H1 (cell line): ENCODE data around the gene TGFB1. TPM values are rescaled to one million over a fixed set of nuclear protein-coding genes. Genes with fewer than 3 reads are reported as not detected.

Source experiments
- ASH2L ChIP-seq: fragments of 200-600, 300-600 bp; sonication (generic); IDR thresholded peaks from one replicate; pipeline ENCODE4 v1.7.1; 2017; ENCODE audit warnings: low read length
- CHD2 ChIP-seq: IDR thresholded peaks from 2 replicates; pipeline ENCODE4 v1.6.1; 2012; ENCODE audit warnings: low read length, improper control_type of control experiment
- CREB1 ChIP-seq: IDR thresholded peaks from 2 replicates; pipeline ENCODE4 v1.6.1; 2012; ENCODE audit warnings: inconsistent platforms
- FOSL1 ChIP-seq: IDR thresholded peaks from 2 replicates; pipeline ENCODE4 v1.6.1; 2011; ENCODE audit warnings: mild to moderate bottlenecking, low read depth, low read length, moderate library complexity; ENCODE audit not compliant: insufficient read depth
- GABPA ChIP-seq: IDR thresholded peaks from 2 replicates; pipeline ENCODE4 v1.6.1; 2011; ENCODE audit warnings: mild to moderate bottlenecking, low read length, moderate library complexity, borderline replicate concordance; ENCODE audit not compliant: insufficient read depth
- GTF2F1 ChIP-seq: IDR thresholded peaks from 2 replicates; pipeline ENCODE4 v1.6.1; 2012; ENCODE audit warnings: low read depth, low read length, improper control_type of control experiment, borderline replicate concordance
- KDM1A ChIP-seq: fragments of 200-600, 300-600 bp; sonication (generic); IDR thresholded peaks from 2 replicates; pipeline ENCODE4 v1.7.1; 2016; ENCODE audit warnings: mild to moderate bottlenecking, low read length, borderline replicate concordance
- KDM5A ChIP-seq: fragments of 200-600 bp; IDR thresholded peaks from 2 replicates; pipeline ENCODE4 v1.7.1; 2012; ENCODE audit warnings: mild to moderate bottlenecking, low read length, inconsistent platforms, mixed read lengths
- NANOG ChIP-seq: IDR thresholded peaks from 2 replicates; pipeline ENCODE4 v1.6.1; 2011; ENCODE audit warnings: low read length, low read depth, mild to moderate bottlenecking, inconsistent platforms; ENCODE audit not compliant: insufficient read depth, poor library complexity, severe bottlenecking
- POLR2A ChIP-seq, 2 experiments: IDR thresholded peaks; 1 replicate in 1 of 2; 2 replicates in 1 of 2; pipeline ENCODE4 v1.6.1; 2011; ENCODE audit warnings: low read depth in 2 of 2, low read length in 2 of 2, mild to moderate bottlenecking in 2 of 2; ENCODE audit errors: control extremely low read depth in 1 of 2
- RAD21 ChIP-seq, 2 experiments: IDR thresholded peaks in 1 of 2; conservative IDR thresholded peaks in 1 of 2; 2 replicates each; pipeline ENCODE4 v1.6.1; 2011; ENCODE audit warnings: low read depth in 2 of 2, low read length in 2 of 2, improper control_type of control experiment in 1 of 2, inconsistent platforms in 1 of 2, mild to moderate bottlenecking in 1 of 2, moderate library complexity in 1 of 2
- RBBP5 ChIP-seq: IDR thresholded peaks from 2 replicates; pipeline ENCODE4 v1.7.1; 2012; ENCODE audit warnings: low read depth, mild to moderate bottlenecking, inconsistent platforms, low read length, moderate library complexity, borderline replicate concordance
- SAP30 ChIP-seq: fragments of 300-600 bp; sonication (generic); IDR thresholded peaks from 2 replicates; pipeline ENCODE4 v1.7.1; 2012; ENCODE audit warnings: low read length, moderate library complexity, mild to moderate bottlenecking, inconsistent platforms; ENCODE audit not compliant: insufficient read depth, insufficient replicate concordance
- SIRT6 ChIP-seq: IDR thresholded peaks from one replicate; pipeline ENCODE4 v1.7.1; 2012; ENCODE audit warnings: low read length, inconsistent platforms
- SP1 ChIP-seq: IDR thresholded peaks from 2 replicates; pipeline ENCODE4 v1.6.1; 2011; ENCODE audit warnings: low read depth, low read length
- YY1 ChIP-seq: IDR thresholded peaks from 2 replicates; pipeline ENCODE4 v1.6.1; 2011; ENCODE audit warnings: low read depth, mild to moderate bottlenecking, low read length
- polyA plus RNA-seq, 7 experiments: library from polyadenylated mRNA; depleted of rRNA in 3 of 7; stranded (reverse) in 5 of 7; unstranded in 2 of 7; fragments of >200 nt in 5 of 7; fragments of 200-250 nt in 2 of 7; gene quantifications; 1 replicate in 5 of 7; 2 replicates in 1 of 7; 4 replicates in 1 of 7; pipeline versions ENCODE4 v1.2.1 to v1.2.3, GENCODE V29; 2011 to 2013; ENCODE audit warnings: missing spikeins in 2 of 7, mixed read lengths in 2 of 7
- total RNA-seq: library from RNA; stranded (reverse); fragmentation: NEBNext Ultra II Directional; extraction: Animal tissue kit (Norgen Biotek cat#: 25700); gene quantifications from 2 replicates; pipeline ENCODE4 v1.2.1, GENCODE V29; 2021
- TF ChIP-seq, protein P1 (sequence below): IDR thresholded peaks from 2 replicates; pipeline ENCODE4 v1.6.1; 2011; ENCODE audit warnings: low read depth, mild to moderate bottlenecking, low read length; ENCODE audit not compliant: insufficient read depth
- TF ChIP-seq, protein P2 (sequence below), 3 experiments: IDR thresholded peaks; 1 replicate in 2 of 3; 2 replicates in 1 of 3; pipeline versions ENCODE4 v1.5.1 to v1.6.1; 2011; ENCODE audit warnings: low read length in 3 of 3, mild to moderate bottlenecking in 3 of 3, inconsistent platforms in 2 of 3, low read depth in 1 of 3, moderate library complexity in 1 of 3; ENCODE audit not compliant: insufficient read depth in 1 of 3; ENCODE audit errors: control extremely low read depth in 1 of 3
- TF ChIP-seq, protein P3 (sequence below): IDR thresholded peaks from 2 replicates; pipeline ENCODE4 v1.6.1; 2012; ENCODE audit warnings: inconsistent platforms

TGFB1 gene
- total and polyA plus RNA-seq, 2 of the 8 experiments (the other 6 are each of a cell fraction or from before 2014, with no cell fraction given) = 1.7 to 10.6 TPM

DNA sequence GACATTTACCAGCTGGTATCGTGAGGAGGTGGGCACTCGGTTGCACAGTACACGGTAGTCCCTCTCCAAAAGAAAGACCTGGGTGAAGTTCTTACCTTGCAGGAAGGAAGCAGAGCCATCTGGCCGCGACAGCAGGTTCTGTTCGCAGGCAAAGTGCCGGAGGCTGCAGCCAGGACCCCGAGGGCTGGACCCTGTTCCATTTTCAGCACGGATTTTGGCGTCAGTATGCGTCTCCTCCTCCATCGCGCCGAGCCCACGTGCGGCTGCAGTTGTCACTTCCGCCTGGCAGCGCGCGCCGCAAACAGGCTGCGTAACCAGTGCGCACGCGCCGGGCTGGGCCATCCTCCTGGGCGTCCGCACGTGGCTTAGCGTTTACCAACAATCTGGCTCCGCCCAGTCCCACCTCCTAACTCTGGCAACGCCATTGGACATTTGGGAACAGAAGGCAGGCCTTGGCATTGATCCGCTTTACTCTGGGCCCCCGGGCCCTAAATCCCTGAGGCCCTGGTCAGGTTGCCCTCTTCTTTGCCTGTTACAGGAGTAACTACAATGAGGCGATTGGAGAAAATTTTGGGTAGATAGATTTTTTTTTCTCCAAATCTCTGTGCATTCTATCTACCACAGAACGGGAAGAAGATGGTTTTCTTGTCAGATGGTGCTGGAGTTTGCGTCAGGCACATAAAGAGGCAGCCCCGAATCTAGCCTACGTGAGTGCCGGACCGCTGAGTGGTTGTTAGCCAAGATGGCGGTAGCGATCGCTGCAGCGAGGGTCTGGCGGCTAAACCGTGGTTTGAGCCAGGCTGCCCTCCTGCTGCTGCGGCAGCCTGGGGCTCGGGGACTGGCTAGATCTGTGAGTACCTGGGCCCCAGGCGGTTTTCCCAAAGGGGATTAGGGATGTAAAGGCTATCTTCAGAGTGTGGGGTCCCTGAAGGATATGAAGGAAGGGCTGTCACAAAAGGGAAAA lies 43.6 kb upstream of the TGFB1 start, which contains the start of the genes BCKDHA and EXOSC5 (continued):
- TF ChIP-seq GABPA (no peak), CHD2 (no peak), SP1 (no peak), KDM1A (no peak), NANOG (no peak), ASH2L (peak; percentile 85), CREB1 (peak; percentile 33; the same call in 1 of the 2 replicates), SAP30 (peak; percentile 99), RAD21 (IDR thresholded peaks at IDR 0.05 in 1 of 2, conservative IDR thresholded peaks at IDR 0.05 in 1 of 2; ENCODE audit: low read depth in 2 of 2, low read length in 2 of 2) (no peak), POLR2A (IDR thresholded peaks at IDR 0.05; ENCODE audit: control extremely low read depth in 1 of 2, low read depth in 2 of 2, low read length in 2 of 2) (peak; percentile 47 to 62), GTF2F1 (no peak), SIRT6 (no peak), KDM5A (peak; percentile 66), RBBP5 (peak; percentile 78; the same call in 1 of the 2 replicates), FOSL1 (peak; percentile 58; the same call in 1 of the 2 replicates), YY1 (peak; percentile 94)
- TF ChIP-seq, protein P1, sequence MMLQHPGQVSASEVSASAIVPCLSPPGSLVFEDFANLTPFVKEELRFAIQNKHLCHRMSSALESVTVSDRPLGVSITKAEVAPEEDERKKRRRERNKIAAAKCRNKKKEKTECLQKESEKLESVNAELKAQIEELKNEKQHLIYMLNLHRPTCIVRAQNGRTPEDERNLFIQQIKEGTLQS = peak; percentile 53; the same call in 1 of the 2 replicates
- TF ChIP-seq, protein P2, sequence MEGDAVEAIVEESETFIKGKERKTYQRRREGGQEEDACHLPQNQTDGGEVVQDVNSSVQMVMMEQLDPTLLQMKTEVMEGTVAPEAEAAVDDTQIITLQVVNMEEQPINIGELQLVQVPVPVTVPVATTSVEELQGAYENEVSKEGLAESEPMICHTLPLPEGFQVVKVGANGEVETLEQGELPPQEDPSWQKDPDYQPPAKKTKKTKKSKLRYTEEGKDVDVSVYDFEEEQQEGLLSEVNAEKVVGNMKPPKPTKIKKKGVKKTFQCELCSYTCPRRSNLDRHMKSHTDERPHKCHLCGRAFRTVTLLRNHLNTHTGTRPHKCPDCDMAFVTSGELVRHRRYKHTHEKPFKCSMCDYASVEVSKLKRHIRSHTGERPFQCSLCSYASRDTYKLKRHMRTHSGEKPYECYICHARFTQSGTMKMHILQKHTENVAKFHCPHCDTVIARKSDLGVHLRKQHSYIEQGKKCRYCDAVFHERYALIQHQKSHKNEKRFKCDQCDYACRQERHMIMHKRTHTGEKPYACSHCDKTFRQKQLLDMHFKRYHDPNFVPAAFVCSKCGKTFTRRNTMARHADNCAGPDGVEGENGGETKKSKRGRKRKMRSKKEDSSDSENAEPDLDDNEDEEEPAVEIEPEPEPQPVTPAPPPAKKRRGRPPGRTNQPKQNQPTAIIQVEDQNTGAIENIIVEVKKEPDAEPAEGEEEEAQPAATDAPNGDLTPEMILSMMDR (IDR thresholded peaks at IDR 0.05; ENCODE audit: control extremely low read depth in 1 of 3, insufficient read depth in 1 of 3, low read depth in 1 of 3, low read length in 3 of 3) = no peak
- TF ChIP-seq, protein P3, sequence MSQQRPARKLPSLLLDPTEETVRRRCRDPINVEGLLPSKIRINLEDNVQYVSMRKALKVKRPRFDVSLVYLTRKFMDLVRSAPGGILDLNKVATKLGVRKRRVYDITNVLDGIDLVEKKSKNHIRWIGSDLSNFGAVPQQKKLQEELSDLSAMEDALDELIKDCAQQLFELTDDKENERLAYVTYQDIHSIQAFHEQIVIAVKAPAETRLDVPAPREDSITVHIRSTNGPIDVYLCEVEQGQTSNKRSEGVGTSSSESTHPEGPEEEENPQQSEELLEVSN = peak; percentile 93
